H9 (cell line): ENCODE measurements around the gene SLC9A9. TPM values are rescaled to one million over a fixed set of nuclear protein-coding genes. Genes with fewer than 3 reads are reported as not detected.

Source experiments
- DNase-seq: peaks from one replicate; pipeline ENCODE4 v3.0.0-alpha.2; 2017
- H2AFZ ChIP-seq: one replicate; pipeline ENCODE4 v1.6.1; 2013; ENCODE audit warnings: mild to moderate bottlenecking, low read length, control low read depth, moderate library complexity
- H2AK5ac ChIP-seq: 2 replicates; pipeline ENCODE4 v1.6.1; 2013; ENCODE audit warnings: low read length, control low read depth, mixed read lengths; ENCODE audit not compliant: insufficient read length
- H2BK120ac ChIP-seq: one replicate; pipeline ENCODE4 v1.6.1; 2013; ENCODE audit warnings: low read depth, mild to moderate bottlenecking, low read length, control low read depth, inconsistent platforms; ENCODE audit not compliant: poor library complexity, severe bottlenecking
- H2BK12ac ChIP-seq: 2 replicates; pipeline ENCODE4 v1.6.1; 2013; ENCODE audit warnings: low read length, control low read depth, mixed read lengths, low read depth; ENCODE audit not compliant: insufficient read length
- H2BK15ac ChIP-seq: 2 replicates; pipeline ENCODE4 v1.6.1; 2013; ENCODE audit warnings: low read depth, low read length, control low read depth
- H2BK20ac ChIP-seq: one replicate; pipeline ENCODE4 v1.6.1; 2013; ENCODE audit warnings: low read depth, mild to moderate bottlenecking, low read length, control low read depth, inconsistent platforms; ENCODE audit not compliant: poor library complexity, severe bottlenecking
- H2BK5ac ChIP-seq: 2 replicates; pipeline ENCODE4 v1.6.1; 2013; ENCODE audit warnings: low read length, control low read depth, mixed read lengths; ENCODE audit not compliant: insufficient read length
- H3K14ac ChIP-seq: 2 replicates; pipeline ENCODE4 v1.6.1; 2013; ENCODE audit warnings: low read length, control low read depth; ENCODE audit not compliant: insufficient read depth
- H3K18ac ChIP-seq: 2 replicates; pipeline ENCODE4 v1.6.1; 2013; ENCODE audit warnings: low read depth, mild to moderate bottlenecking, mixed read lengths, low read length, control low read depth; ENCODE audit not compliant: insufficient read length
- H3K23ac ChIP-seq: 2 replicates; pipeline ENCODE4 v1.6.1; 2013; ENCODE audit warnings: low read length, control low read depth, mixed read lengths, low read depth; ENCODE audit not compliant: insufficient read length
- H3K23me2 ChIP-seq: 2 replicates; pipeline ENCODE4 v1.6.1; 2013; ENCODE audit warnings: low read depth, mild to moderate bottlenecking, mixed read lengths, low read length, control low read depth; ENCODE audit not compliant: insufficient read length, poor library complexity, severe bottlenecking
- H3K27ac ChIP-seq: 2 replicates; pipeline ENCODE4 v1.5.1; 2013; ENCODE audit warnings: low read length, control low read depth, mixed read lengths, low read depth; ENCODE audit not compliant: insufficient read length
- H3K27me3 ChIP-seq: 2 replicates; pipeline ENCODE4 v1.6.1; 2013; ENCODE audit warnings: low read length, control low read depth, inconsistent platforms; ENCODE audit not compliant: insufficient read depth
- H3K4ac ChIP-seq: 2 replicates; pipeline ENCODE4 v1.6.1; 2013; ENCODE audit warnings: low read depth, mild to moderate bottlenecking, control low read depth, inconsistent platforms, low read length, moderate library complexity
- H3K4me1 ChIP-seq: 2 replicates; pipeline ENCODE4 v1.6.1; 2013; ENCODE audit warnings: low read length, control low read depth, inconsistent platforms; ENCODE audit not compliant: insufficient read depth
- H3K4me2 ChIP-seq: 2 replicates; pipeline ENCODE4 v1.6.1; 2013; ENCODE audit warnings: low read length, control low read depth, mixed read lengths; ENCODE audit not compliant: insufficient read length, insufficient read depth
- H3K56ac ChIP-seq: 2 replicates; pipeline ENCODE4 v1.6.1; 2013; ENCODE audit warnings: low read depth, mild to moderate bottlenecking, mixed read lengths, low read length, control low read depth; ENCODE audit not compliant: insufficient read length
- H3K79me1 ChIP-seq: 2 replicates; pipeline ENCODE4 v1.6.1; 2013; ENCODE audit warnings: low read depth, mild to moderate bottlenecking, moderate library complexity, low read length, control low read depth, inconsistent platforms; ENCODE audit not compliant: insufficient read depth, poor library complexity, severe bottlenecking
- H3K79me2 ChIP-seq: 2 replicates; pipeline ENCODE4 v1.6.1; 2013; ENCODE audit warnings: low read length, control low read depth, inconsistent platforms; ENCODE audit not compliant: insufficient read depth
- H3K9ac ChIP-seq: 2 replicates; pipeline ENCODE4 v1.6.1; 2013; ENCODE audit warnings: low read length, control low read depth, mixed read lengths; ENCODE audit not compliant: insufficient read length; ENCODE audit errors: extremely low read depth
- H3K9me3 ChIP-seq: one replicate; pipeline ENCODE4 v1.6.1; 2013; ENCODE audit warnings: low read depth, low read length, inconsistent platforms; ENCODE audit not compliant: control insufficient read depth
- H3T11ph ChIP-seq: one replicate; pipeline ENCODE4 v1.6.1; 2013; ENCODE audit warnings: mild to moderate bottlenecking, low read length, control low read depth, inconsistent platforms
- H4K20me1 ChIP-seq: one replicate; pipeline ENCODE4 v1.6.1; 2013; ENCODE audit not compliant: control insufficient read depth, insufficient read length, insufficient read depth
- H4K5ac ChIP-seq: 2 replicates; pipeline ENCODE4 v1.6.1; 2013; ENCODE audit warnings: low read depth, mild to moderate bottlenecking, mixed read lengths, low read length, control low read depth; ENCODE audit not compliant: insufficient read length
- H4K8ac ChIP-seq: replicated peaks from 2 replicates; pipeline ENCODE4 v1.6.1; 2013; ENCODE audit warnings: low read length, control low read depth, mixed read lengths, low read depth; ENCODE audit not compliant: insufficient read length
- H4K91ac ChIP-seq: 2 replicates; pipeline ENCODE4 v1.6.1; 2013; ENCODE audit warnings: low read depth, mild to moderate bottlenecking, moderate library complexity, mixed read lengths, low read length, control low read depth; ENCODE audit not compliant: insufficient read length
- H3K27ac Mint-ChIP-seq, 3 experiments: 2 replicates in 2 of 3; 3 replicates in 1 of 3; pipeline ENCODE4 v1.8.0; 2020 to 2021; ENCODE audit warnings: mixed read lengths in 3 of 3, mild to moderate bottlenecking in 1 of 3, moderate library complexity in 1 of 3
- H3K27me3 Mint-ChIP-seq: 2 replicates; pipeline ENCODE4 v1.8.0; 2021; ENCODE audit warnings: low read depth, mild to moderate bottlenecking, moderate library complexity, mixed read lengths
- H3K36me3 Mint-ChIP-seq, 3 experiments: 2 replicates in 2 of 3; 3 replicates in 1 of 3; pipeline ENCODE4 v1.8.0; 2020 to 2021; ENCODE audit warnings: low read depth in 3 of 3, mixed read lengths in 3 of 3; ENCODE audit not compliant: insufficient read depth in 1 of 3
- H3K4me1 Mint-ChIP-seq, 2 experiments: 2 replicates each; pipeline ENCODE4 v1.8.0; 2020; ENCODE audit warnings: mixed read lengths in 2 of 2
- H3K4me3 Mint-ChIP-seq, 2 experiments: 2 replicates in 1 of 2; 3 replicates in 1 of 2; pipeline ENCODE4 v1.8.0; 2020 to 2021; ENCODE audit warnings: mild to moderate bottlenecking in 2 of 2, mixed read lengths in 2 of 2, moderate library complexity in 1 of 2
- H3K9me3 Mint-ChIP-seq, 2 experiments: 2 replicates in 1 of 2; 3 replicates in 1 of 2; pipeline ENCODE4 v1.8.0; 2020; ENCODE audit warnings: mild to moderate bottlenecking in 2 of 2, mixed read lengths in 2 of 2, moderate library complexity in 1 of 2
- CTCF ChIP-seq: fragments of 200-600 bp; sonication (generic); conservative IDR thresholded peaks from 3 replicates; pipeline ENCODE4 v1.8.0; 2021; ENCODE audit warnings: antibody characterized with exemption, mild to moderate bottlenecking
- WGBS: extraction: QIAGEN DNeasy Blood & Tissue Kit; methylation state at CpG from one replicate; pipeline ENCODE4 v1.1.7; 2013; ENCODE audit warnings: missing lambda C conversion rate, low lambda C conversion rate, mixed read lengths; ENCODE audit not compliant: insufficient read length; ENCODE audit errors: extremely low coverage; 5-methylcytosine and 5-hydroxymethylcytosine counted together
- total RNA-seq: library from RNA; stranded (reverse); gene quantifications from 2 replicates; pipeline ENCODE4 v1.2.1, GENCODE V29; 2021

SLC9A9 gene
- total RNA-seq, 1 experiment from 2014 or later: 0.35 TPM

DNA sequence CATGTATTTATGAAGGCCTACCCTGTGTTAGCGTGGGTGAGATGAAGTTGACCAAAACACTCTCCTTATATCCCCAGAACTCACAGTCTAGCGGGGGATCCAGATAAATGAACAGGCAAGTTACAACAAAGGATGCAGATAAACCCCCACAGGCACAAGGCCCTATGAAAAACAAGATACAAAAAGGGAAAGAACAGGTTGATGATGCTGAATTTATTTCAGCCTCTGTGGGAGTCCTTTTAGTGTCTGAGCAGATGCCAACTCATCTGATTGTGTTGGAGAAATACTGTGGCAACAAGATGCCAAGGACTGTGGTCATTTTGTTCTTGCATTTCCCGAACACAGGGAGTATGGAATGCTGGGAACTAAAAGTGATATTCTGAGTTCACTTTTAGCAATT lies 428.7 kb downstream of the SLC9A9 start:
- Histone ChIP-seq H3K23me2 (no peaks in the 10 kb centered on the region), H3T11ph (no peak overlapping the region), H3K18ac (no peak overlapping the region), H4K91ac (no peak overlapping the region), H3K4me1 (no peaks in the 10 kb centered on the region), H2BK20ac (no peak overlapping the region), H4K5ac (no peak overlapping the region), H2BK12ac (no peak overlapping the region), H3K79me1 (no peaks in the 10 kb centered on the region), H3K9ac (no peak overlapping the region), H3K27ac (no peak overlapping the region), H2BK15ac (no peak overlapping the region), H4K20me1 (no peaks in the 10 kb centered on the region), H2BK120ac (no peak overlapping the region), H3K4ac (no peak overlapping the region), H3K56ac (no peak overlapping the region), H3K14ac (no peak overlapping the region), H3K79me2 (no peaks in the 10 kb centered on the region), H3K27me3 (no peaks in the 10 kb centered on the region; the same call in 1 of the 2 replicates), H3K9me3 (no peaks in the 10 kb centered on the region), H3K23ac (no peak overlapping the region), H4K8ac (no peak overlapping the region), H2BK5ac (no peak overlapping the region), H2AFZ (no peak overlapping the region), H3K4me2 (no peak overlapping the region), H2AK5ac (no peak overlapping the region)
- H3K36me3 Mint-ChIP-seq: no peaks in the 10 kb centered on the region; a peak in 1 of 7 replicates
- no CpG with 5 or more reads among the region's 3 CpGs for whole genome bisulfite sequencing
- H3K4me3 Mint-ChIP-seq: no peak overlapping the region
- H3K27me3 Mint-ChIP-seq: peaks cover 2% of the 10 kb centered on the region
- no peaks in the 10 kb centered on the region for H3K9me3 Mint-ChIP-seq
- DNase-seq: no peak
- H3K4me1 Mint-ChIP-seq: no peaks in the 10 kb centered on the region; a peak in 1 of 4 replicates
- no peak overlapping the region for H3K27ac Mint-ChIP-seq
- TF ChIP-seq CTCF: no peak
